Measurements from ENCODE around the gene JAK3. TPM values are rescaled to one million over a fixed set of nuclear protein-coding genes. Genes with fewer than 3 reads are reported as not detected.
A peak's percentile ranks its signal among the peaks of the same experiment; 100 is the strongest.

Gene JAK3
- total and polyA plus RNA-seq, 2 of the 13 experiments (the other 11 are each of a cell fraction or from before 2014, with no cell fraction given): 3.4 to 18.6 TPM

GRCh38 chr19:17883627-17884410 is 36.0 kb upstream of the JAK3 start:
- no peaks in the 10 kb centered on the region for H4K20me1 ChIP-seq (ENCODE audit: insufficient read depth, low read length)
- H3K9ac ChIP-seq (ENCODE audit: insufficient read depth, low read depth, low read length): no peak overlapping the region
- no peaks in the 10 kb centered on the region for H3K79me2 ChIP-seq (ENCODE audit: insufficient read depth, low read length)
- no peaks in the 10 kb centered on the region for H3K9me3 ChIP-seq (ENCODE audit: low read length)
- FAIRE-seq: no peak
- ATAC-seq: no peak
- no peaks in the 10 kb centered on the region for H3K36me3 ChIP-seq (replicated peaks in 1 of 2; ENCODE audit: control insufficient read depth in 1 of 2, insufficient read depth in 2 of 2, low read length in 2 of 2)
- DNase-seq (ENCODE audit: low spot score): no peak
- no peak overlapping the region for H3K4me3 ChIP-seq (replicated peaks in 1 of 3; ENCODE audit: insufficient read depth in 1 of 3, low read depth in 2 of 3, low read length in 3 of 3)
- no peak overlapping the region for H2AFZ ChIP-seq (ENCODE audit: low read length)
- no peak for TF ChIP-seq FOXJ3 (CRISPR knock-in tag; IDR thresholded peaks at IDR 0.05; ENCODE audit: borderline replicate concordance)
- TF ChIP-seq ZNF598 (CRISPR knock-in tag; IDR thresholded peaks at IDR 0.05; ENCODE audit: borderline replicate concordance): no peak
- no peak for TF ChIP-seq ZNF512 (CRISPR knock-in tag; IDR thresholded peaks at IDR 0.05)
- TF ChIP-seq PBX3 (CRISPR knock-in tag; IDR thresholded peaks at IDR 0.05; ENCODE audit: borderline replicate concordance): no peak
- no peak for TF ChIP-seq ZFP1 (CRISPR knock-in tag; IDR thresholded peaks at IDR 0.05)
- 0 out of 2 replicates have a peak, but pooled peaks have one; percentile 21 for TF ChIP-seq ZMYM3 (CRISPR knock-in tag; IDR thresholded peaks at IDR 0.05)
- no peak for TF ChIP-seq NR1H2 (CRISPR knock-in tag; IDR thresholded peaks at IDR 0.05; ENCODE audit: borderline replicate concordance, low read depth)
- in situ Hi-C loops (cut with HindIII; ENCODE audit: extremely low pct_ligation_motif_present, low pct_unique_long_range_greater_than_20kb) (no loop called here), intact Hi-C loops (cut with micrococcal nuclease; ENCODE audit: unreplicated experiment) (no loop called here)
- no peak overlapping the region for H3K4me2 ChIP-seq (ENCODE audit: low read depth, low read length)
- CTCF ChIA-PET (ENCODE audit: low intra/inter-chr PET ratio, low total read pairs): no interaction called here
- H3K27ac ChIP-seq (ENCODE audit: extremely low read length, insufficient read depth, low read length): no peak overlapping the region
- H3K4me1 ChIP-seq (ENCODE audit: insufficient read depth, low read length): no peaks in the 10 kb centered on the region
- POLR2A ChIA-PET: no interaction called here
- BruUV-seq (replicated peaks): no TSS peak
- WGBS (ENCODE audit: low lambda C conversion rate): 22% methylated on average over 14 of the region's 33 CpGs
- peaks cover 4 to 7% of the 10 kb centered on the region in 2 experiments; a peak in 3 of 5 replicates for H3K27me3 ChIP-seq (ENCODE audit: control insufficient read depth in 1 of 2, insufficient read depth in 2 of 2, low read length in 2 of 2)
